ENCODE measurements around the gene CLTCL1. TPM values are rescaled to one million over a fixed set of nuclear protein-coding genes. Genes with fewer than 3 reads are reported as not detected.

Gene CLTCL1
- total RNA-seq, 1 donor from 2014 or later, result 2.8 TPM

GRCh38 chr22:19244600-19245352 is 46.7 kb downstream of the CLTCL1 start:
- no peak for DNase-seq (ENCODE audit: low read depth in 2 of 2)

- no peak for DNase-seq (ENCODE audit: low read depth in 2 of 2)
Observed at GRCh38 chr22:19242699-19243098, 48.8 kb downstream of the CLTCL1 start.

GRCh38 chr22:19241593-19241906 is 50.0 kb downstream of the CLTCL1 start:
- no peak for DNase-seq (ENCODE audit: low read depth in 2 of 2)

GRCh38 chr22:19240813-19241592 is 50.5 kb downstream of the CLTCL1 start:
- no peak for DNase-seq (ENCODE audit: low read depth in 2 of 2)

- DNase-seq (ENCODE audit: low read depth in 2 of 2), result no peak
Observed at GRCh38 chr22:19239464-19239863, 52.1 kb downstream of the CLTCL1 start.

- DNase-seq (ENCODE audit: low read depth in 2 of 2), result no peak
Observed at GRCh38 chr22:19238900-19239299, 52.6 kb downstream of the CLTCL1 start.

- no peak for DNase-seq (ENCODE audit: low read depth in 2 of 2)
Observed at GRCh38 chr22:19235874-19236273, 55.6 kb downstream of the CLTCL1 start.

GRCh38 chr22:19234126-19234896 is 57.2 kb downstream of the CLTCL1 start:
- no peak for DNase-seq (ENCODE audit: low read depth in 2 of 2)

GRCh38 chr22:19233189-19233661 is 58.3 kb downstream of the CLTCL1 start:
- no peak for DNase-seq (ENCODE audit: low read depth in 2 of 2)

- DNase-seq (ENCODE audit: low read depth in 2 of 2), result no peak
Observed at GRCh38 chr22:19232623-19233022, 58.9 kb downstream of the CLTCL1 start.

GRCh38 chr22:19231986-19232385 is 59.5 kb downstream of the CLTCL1 start:
- DNase-seq (ENCODE audit: low read depth in 2 of 2), result no peak

GRCh38 chr22:19229600-19229999 is 61.9 kb downstream of the CLTCL1 start:
- no peak for DNase-seq (ENCODE audit: low read depth in 2 of 2)

GRCh38 chr22:19228179-19228578 is 63.3 kb downstream of the CLTCL1 start:
- no peak for DNase-seq (ENCODE audit: low read depth in 2 of 2)

- DNase-seq (ENCODE audit: low read depth in 2 of 2), result no peak
Observed at GRCh38 chr22:19226428-19226827, 65.1 kb downstream of the CLTCL1 start.

- no peak for DNase-seq (ENCODE audit: low read depth in 2 of 2)
Observed at GRCh38 chr22:19225560-19225959, 66.0 kb downstream of the CLTCL1 start.

GRCh38 chr22:19224985-19225384 is 66.5 kb downstream of the CLTCL1 start:
- DNase-seq (ENCODE audit: low read depth in 2 of 2), result no peak

GRCh38 chr22:19224557-19224956 is 67.0 kb downstream of the CLTCL1 start:
- DNase-seq (ENCODE audit: low read depth in 2 of 2), result no peak

- no peak for DNase-seq (ENCODE audit: low read depth in 2 of 2)
Observed at GRCh38 chr22:19223617-19224016, 67.9 kb downstream of the CLTCL1 start.

- no peak for DNase-seq (ENCODE audit: low read depth in 2 of 2)
Observed at GRCh38 chr22:19223110-19223509, 68.4 kb downstream of the CLTCL1 start.

GRCh38 chr22:19222242-19223005 is 69.1 kb downstream of the CLTCL1 start:
- DNase-seq (ENCODE audit: low read depth in 2 of 2), result no peak

- DNase-seq (ENCODE audit: low read depth in 2 of 2), result no peak
Observed at GRCh38 chr22:19220867-19221266, 70.7 kb downstream of the CLTCL1 start.

All from dermis microvascular lymphatic vessel endothelial cell (primary cell).